Measurements from ENCODE around the gene CDK5RAP3.
"Not testable (repeated sequence)": the region's sequence is repeated elsewhere in the genome, so short reads cannot be mapped to it uniquely, and the experiment has no call there.

Gene CDK5RAP3

DNA sequence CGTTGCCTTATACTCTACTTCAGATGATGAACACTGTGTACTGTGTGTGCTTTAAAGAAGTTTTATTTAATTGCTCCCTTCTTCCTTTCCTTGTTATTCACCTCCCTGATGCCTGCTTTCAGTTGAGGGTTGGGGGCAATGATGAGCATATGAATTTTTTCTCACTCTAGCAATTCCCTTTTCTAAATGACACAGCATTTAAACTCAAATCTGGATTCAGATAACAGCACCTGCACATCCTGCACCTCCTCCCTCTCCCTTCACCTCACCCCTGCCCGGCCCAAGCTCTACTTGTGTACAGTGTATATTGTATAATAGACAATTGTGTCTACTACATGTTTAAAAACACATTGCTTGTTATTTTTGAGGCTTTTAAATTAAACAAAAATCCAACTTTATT is 42.5 kb upstream of the CDK5RAP3 start:
- Histone ChIP-seq H3K79me2 (ENCODE audit: insufficient read depth, low read depth) (no peaks in the 10 kb centered on the region), H3K4me3 (IDR thresholded peaks at IDR 0.05; ENCODE audit: insufficient read depth, low read depth, low read length) (no peak overlapping the region), H3K27ac (no peak overlapping the region)

DNA sequence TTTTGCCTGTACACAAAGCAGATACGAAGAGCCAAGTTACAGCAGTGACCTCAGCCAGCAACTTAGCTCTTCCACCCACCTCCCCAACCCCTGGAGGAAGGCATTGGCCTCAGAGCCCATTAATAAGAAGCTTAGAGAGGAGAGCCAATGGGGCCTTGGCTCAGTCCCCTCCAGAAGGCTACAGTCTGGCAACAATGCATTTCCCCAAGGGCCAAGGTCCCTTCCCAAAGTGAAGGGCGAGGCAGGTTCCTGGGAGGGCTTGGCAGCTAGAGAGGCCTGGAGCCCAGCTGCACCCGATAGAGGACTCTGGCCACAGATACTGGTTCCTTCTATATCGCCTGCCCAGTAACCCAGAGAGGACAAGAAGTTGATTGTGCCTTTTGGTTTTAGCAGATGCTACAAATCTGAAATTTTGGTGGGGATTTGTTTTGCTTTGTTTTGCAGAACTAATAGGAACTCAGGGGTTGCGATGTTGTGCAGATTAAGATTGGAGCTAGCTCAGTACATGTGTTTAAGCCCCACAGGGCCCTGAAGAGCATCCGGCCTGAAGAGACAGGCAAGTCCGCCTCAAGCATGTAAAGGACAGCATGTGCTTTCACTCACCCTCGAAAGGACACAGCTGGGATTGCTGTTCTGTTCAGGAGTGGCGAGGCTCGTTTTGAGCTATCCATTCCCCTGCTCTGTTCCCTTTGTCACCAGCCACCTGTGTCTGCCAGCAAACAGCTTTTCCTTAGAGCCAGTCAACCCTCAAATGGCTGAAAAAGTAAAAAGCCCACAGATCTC is 41.5 kb upstream of the CDK5RAP3 start:
- H2AFZ ChIP-seq (ENCODE audit: low read depth): no peak overlapping the region
- H3K79me2 ChIP-seq (ENCODE audit: insufficient read depth, low read depth): no peaks in the 10 kb centered on the region
- no peak overlapping the region for H3K4me2 ChIP-seq
- H3K4me1 ChIP-seq (ENCODE audit: low read depth, poor library complexity, severe bottlenecking): no peaks in the 10 kb centered on the region
- TF ChIP-seq, protein P1, sequence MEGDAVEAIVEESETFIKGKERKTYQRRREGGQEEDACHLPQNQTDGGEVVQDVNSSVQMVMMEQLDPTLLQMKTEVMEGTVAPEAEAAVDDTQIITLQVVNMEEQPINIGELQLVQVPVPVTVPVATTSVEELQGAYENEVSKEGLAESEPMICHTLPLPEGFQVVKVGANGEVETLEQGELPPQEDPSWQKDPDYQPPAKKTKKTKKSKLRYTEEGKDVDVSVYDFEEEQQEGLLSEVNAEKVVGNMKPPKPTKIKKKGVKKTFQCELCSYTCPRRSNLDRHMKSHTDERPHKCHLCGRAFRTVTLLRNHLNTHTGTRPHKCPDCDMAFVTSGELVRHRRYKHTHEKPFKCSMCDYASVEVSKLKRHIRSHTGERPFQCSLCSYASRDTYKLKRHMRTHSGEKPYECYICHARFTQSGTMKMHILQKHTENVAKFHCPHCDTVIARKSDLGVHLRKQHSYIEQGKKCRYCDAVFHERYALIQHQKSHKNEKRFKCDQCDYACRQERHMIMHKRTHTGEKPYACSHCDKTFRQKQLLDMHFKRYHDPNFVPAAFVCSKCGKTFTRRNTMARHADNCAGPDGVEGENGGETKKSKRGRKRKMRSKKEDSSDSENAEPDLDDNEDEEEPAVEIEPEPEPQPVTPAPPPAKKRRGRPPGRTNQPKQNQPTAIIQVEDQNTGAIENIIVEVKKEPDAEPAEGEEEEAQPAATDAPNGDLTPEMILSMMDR (conservative IDR thresholded peaks at IDR 0.05; ENCODE audit: low read depth, low read length): no peak
- H4K20me1 ChIP-seq (ENCODE audit: insufficient read depth): no peaks in the 10 kb centered on the region
- H3K4me3 ChIP-seq (IDR thresholded peaks at IDR 0.05; ENCODE audit: insufficient read depth, low read depth, low read length): no peak overlapping the region
- H3K36me3 ChIP-seq (ENCODE audit: insufficient read depth): no peaks in the 10 kb centered on the region
- no peaks in the 10 kb centered on the region for H3K27me3 ChIP-seq (ENCODE audit: insufficient read depth, low read depth)
- H3K9ac ChIP-seq: no peak overlapping the region
- no peak overlapping the region for H3K27ac ChIP-seq

More for the DNA sequence above, 42.5 kb upstream of the CDK5RAP3 start:
- TF ChIP-seq, protein P1 (conservative IDR thresholded peaks at IDR 0.05; ENCODE audit: low read depth, low read length): no peak
- Histone ChIP-seq H3K36me3 (ENCODE audit: insufficient read depth) (no peaks in the 10 kb centered on the region), H2AFZ (ENCODE audit: low read depth) (no peak overlapping the region), H3K4me1 (ENCODE audit: low read depth, poor library complexity, severe bottlenecking) (no peaks in the 10 kb centered on the region), H3K4me2 (no peak overlapping the region), H4K20me1 (ENCODE audit: insufficient read depth) (no peaks in the 10 kb centered on the region), H3K9ac (no peak overlapping the region), H3K27me3 (ENCODE audit: insufficient read depth, low read depth) (no peaks in the 10 kb centered on the region)

DNA sequence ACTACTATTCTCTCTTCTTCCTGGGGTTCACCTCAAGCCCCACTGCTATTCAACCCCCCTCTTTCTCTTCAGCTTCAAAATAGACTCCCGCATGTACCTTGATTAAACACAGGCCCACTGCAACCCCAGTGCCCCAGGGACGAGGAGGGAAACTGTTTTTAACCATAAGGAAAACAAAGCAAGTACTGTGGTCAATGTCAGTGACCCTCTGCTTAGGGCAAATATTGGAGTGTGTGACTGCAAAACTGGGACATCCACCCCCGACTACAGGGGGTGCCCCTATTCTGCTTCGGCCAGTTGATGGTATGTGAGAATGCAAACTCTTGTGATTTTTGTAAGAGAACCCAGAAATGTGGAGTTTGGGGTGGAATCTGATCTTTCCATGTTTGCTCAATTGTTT is 39.1 kb upstream of the CDK5RAP3 start:
- TF ChIP-seq, protein P1 (conservative IDR thresholded peaks at IDR 0.05; ENCODE audit: low read depth, low read length): no peak
- H3K27ac ChIP-seq: no peak overlapping the region
- no peak overlapping the region for H3K9ac ChIP-seq
- peaks cover 3% of the 10 kb centered on the region for H3K4me1 ChIP-seq (ENCODE audit: low read depth, poor library complexity, severe bottlenecking)
- H3K79me2 ChIP-seq (ENCODE audit: insufficient read depth, low read depth): no peaks in the 10 kb centered on the region
- H3K36me3 ChIP-seq (ENCODE audit: insufficient read depth): no peaks in the 10 kb centered on the region
- no peak overlapping the region for H3K4me3 ChIP-seq (IDR thresholded peaks at IDR 0.05; ENCODE audit: insufficient read depth, low read depth, low read length)
- H3K4me2 ChIP-seq: no peak overlapping the region
- no peaks in the 10 kb centered on the region for H4K20me1 ChIP-seq (ENCODE audit: insufficient read depth)
- no peaks in the 10 kb centered on the region for H3K27me3 ChIP-seq (ENCODE audit: insufficient read depth, low read depth)
- no peak overlapping the region for H2AFZ ChIP-seq (ENCODE audit: low read depth)

DNA sequence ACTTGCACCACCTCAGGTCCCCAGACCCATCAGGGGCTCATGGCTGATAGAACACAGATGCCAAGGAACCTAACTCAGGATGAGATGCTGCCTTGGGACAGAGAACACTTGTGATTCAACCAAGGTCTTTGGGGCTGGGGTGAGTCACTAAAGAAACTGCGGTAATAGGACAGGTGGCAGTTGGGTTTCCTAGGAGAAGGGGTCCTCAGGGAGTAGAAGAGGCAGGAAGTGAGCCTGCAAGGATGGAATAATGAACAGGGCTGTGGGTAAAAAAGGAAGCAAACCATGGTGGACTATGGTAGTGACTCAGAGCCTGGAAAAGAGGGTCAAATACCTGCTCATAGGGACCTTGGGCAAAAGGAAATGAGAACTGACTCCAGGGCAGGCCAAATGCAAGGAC is 36.1 kb upstream of the CDK5RAP3 start:
- H3K4me2 ChIP-seq: no peak overlapping the region

DNA sequence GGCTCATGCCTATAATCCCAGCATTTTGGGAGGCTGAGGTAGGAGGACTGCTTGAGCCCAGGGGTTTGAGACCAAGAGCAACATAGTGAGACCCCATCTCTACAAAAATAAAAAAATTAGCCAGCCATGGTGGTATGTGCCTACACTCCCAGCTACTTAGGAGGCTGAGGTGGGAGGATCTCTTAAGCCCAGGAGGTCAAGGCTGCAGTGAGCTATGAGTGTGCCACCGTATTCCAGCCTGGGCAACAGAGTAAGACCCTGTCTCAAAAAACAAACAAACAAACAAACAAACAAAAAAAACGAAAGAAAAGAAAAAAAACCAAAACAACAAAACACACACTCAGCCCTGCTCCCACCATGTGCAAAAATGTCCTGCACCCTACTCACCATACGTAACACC is 35.4 kb upstream of the CDK5RAP3 start:
- H4K20me1 ChIP-seq (ENCODE audit: insufficient read depth); H3K27ac ChIP-seq; H3K4me2 ChIP-seq; H3K36me3 ChIP-seq (ENCODE audit: insufficient read depth); H2AFZ ChIP-seq (ENCODE audit: low read depth); H3K9ac ChIP-seq; H3K4me3 ChIP-seq (IDR thresholded peaks at IDR 0.05; ENCODE audit: insufficient read depth, low read depth, low read length); H3K79me2 ChIP-seq (ENCODE audit: insufficient read depth, low read depth); H3K27me3 ChIP-seq (ENCODE audit: insufficient read depth, low read depth): not testable (repeated sequence)
- peaks cover 32% of the 10 kb centered on the region for H3K4me1 ChIP-seq (ENCODE audit: low read depth, poor library complexity, severe bottlenecking)

More for the DNA sequence above, 36.1 kb upstream of the CDK5RAP3 start:
- H3K4me3 ChIP-seq (IDR thresholded peaks at IDR 0.05; ENCODE audit: insufficient read depth, low read depth, low read length): no peak overlapping the region
- no peak overlapping the region for H3K27ac ChIP-seq
- TF ChIP-seq, protein P1 (conservative IDR thresholded peaks at IDR 0.05; ENCODE audit: low read depth, low read length): no peak
- no peak overlapping the region for H2AFZ ChIP-seq (ENCODE audit: low read depth)
- no peak overlapping the region for H3K9ac ChIP-seq
- H3K79me2 ChIP-seq (ENCODE audit: insufficient read depth, low read depth): no peaks in the 10 kb centered on the region
- no peaks in the 10 kb centered on the region for H4K20me1 ChIP-seq (ENCODE audit: insufficient read depth)
- H3K36me3 ChIP-seq (ENCODE audit: insufficient read depth): no peaks in the 10 kb centered on the region
- no peaks in the 10 kb centered on the region for H3K27me3 ChIP-seq (ENCODE audit: insufficient read depth, low read depth)
- H3K4me1 ChIP-seq (ENCODE audit: low read depth, poor library complexity, severe bottlenecking): peaks cover 26% of the 10 kb centered on the region

Data from KMS-11 (cell line).